Measurements from ENCODE around the gene OCSTAMP. TPM values are rescaled to one million over a fixed set of nuclear protein-coding genes. Genes with fewer than 3 reads are reported as not detected.

Gene OCSTAMP
- total RNA-seq, 2 donors from 2014 or later = not detected

- TF ChIP-seq POLR2A (IDR thresholded peaks at IDR 0.05) (no peak), CTCF (IDR thresholded peaks at IDR 0.05) (no peak)
- ATAC-seq = no peak
- WGBS, 2 donors = 96 to 98% methylated on average over 6 of the region's 6 CpGs
These were observed 48.5 kb downstream of the OCSTAMP start for GRCh38 chr20:46501961-46502360.

GRCh38 chr20:46501337-46501942 lies 49.0 kb downstream of the OCSTAMP start:
- ATAC-seq (no peak), DNase-seq (no peak)
- no peaks in the 10 kb centered on the region for H3K4me1 ChIP-seq
- WGBS, 2 donors = 91 to 98% methylated on average over 5 of the region's 5 CpGs
- H3K4me3 ChIP-seq = no peak overlapping the region
- intact Hi-C loops (cut with DNase I) = no loop called here
- TF ChIP-seq POLR2A (IDR thresholded peaks at IDR 0.05) (no peak), CTCF (IDR thresholded peaks at IDR 0.05) (no peak)
- peaks cover 0 to 37% (median 0%) of the 10 kb centered on the region in 3 donors for H3K9me3 ChIP-seq
- H3K27ac ChIP-seq = no peak overlapping the region
- H3K36me3 ChIP-seq (replicated peaks in 1 of 2; ENCODE audit: insufficient read depth in 1 of 2, low read depth in 2 of 2) = no peaks in the 10 kb centered on the region
- no peaks in the 10 kb centered on the region for H3K27me3 ChIP-seq

More at GRCh38 chr20:46501961-46502360, 48.5 kb downstream of the OCSTAMP start:
- no peak for DNase-seq
- no peaks in the 10 kb centered on the region for H3K36me3 ChIP-seq (replicated peaks in 1 of 2; ENCODE audit: insufficient read depth in 1 of 2, low read depth in 2 of 2)
- H3K27ac ChIP-seq = no peak overlapping the region
- no peaks in the 10 kb centered on the region for H3K4me1 ChIP-seq
- no peak overlapping the region for H3K4me3 ChIP-seq
- intact Hi-C loops (cut with DNase I) = no loop called here
- no peaks in the 10 kb centered on the region for H3K27me3 ChIP-seq
- H3K9me3 ChIP-seq = peaks cover 0 to 32% (median 0%) of the 10 kb centered on the region in 3 donors

- no peaks in the 10 kb centered on the region for H3K36me3 ChIP-seq (replicated peaks in 1 of 2; ENCODE audit: insufficient read depth in 1 of 2, low read depth in 2 of 2)
- H3K9me3 ChIP-seq = peaks cover 0 to 6% (median 2%) of the 10 kb centered on the region in 3 donors
- DNase-seq = no peak
- intact Hi-C loops (cut with DNase I) = no loop called here
- H3K27me3 ChIP-seq = no peaks in the 10 kb centered on the region
- H3K4me3 ChIP-seq = no peak overlapping the region
- no peak for ATAC-seq
- 70 to 73% methylated on average over 4 of the region's 4 CpGs for WGBS, 2 donors
- TF ChIP-seq CTCF (IDR thresholded peaks at IDR 0.05) (no peak), POLR2A (IDR thresholded peaks at IDR 0.05) (no peak)
- no peak overlapping the region for H3K27ac ChIP-seq
- no peaks in the 10 kb centered on the region for H3K4me1 ChIP-seq
These were observed 56.4 kb downstream of the OCSTAMP start for GRCh38 chr20:46494077-46494476.

GRCh38 chr20:46491354-46491753 lies 59.1 kb downstream of the OCSTAMP start:
- no peak overlapping the region for H3K4me3 ChIP-seq
- H3K36me3 ChIP-seq (replicated peaks in 1 of 2; ENCODE audit: insufficient read depth in 1 of 2, low read depth in 2 of 2) = no peaks in the 10 kb centered on the region
- H3K27ac ChIP-seq = no peak overlapping the region
- no peaks in the 10 kb centered on the region for H3K27me3 ChIP-seq
- H3K9me3 ChIP-seq = peaks cover 0 to 2% (median 0%) of the 10 kb centered on the region in 3 donors
- no peak for TF ChIP-seq POLR2A (IDR thresholded peaks at IDR 0.05)
- TF ChIP-seq CTCF (IDR thresholded peaks at IDR 0.05) = no peak
- no peak for DNase-seq
- no peaks in the 10 kb centered on the region for H3K4me1 ChIP-seq
- WGBS, 2 donors = 85 to 87% methylated on average over 8 of the region's 8 CpGs
- no peak for ATAC-seq
- intact Hi-C loops (cut with DNase I) = no loop called here

Other genes with a start within 250 kb of the OCSTAMP start
- 1 to 10 TPM; 1.3 to 2.1 TPM for gene CDH22, start 242.2 kb downstream of the OCSTAMP start, total RNA-seq
- gene ELMO2, start 144.0 kb downstream of the OCSTAMP start, total RNA-seq = 10 to 100 TPM; 35.0 to 37.6 TPM
- gene ZNF334, start 37.1 kb downstream of the OCSTAMP start, total RNA-seq = 10 to 100 TPM; 11.2 to 13.8 TPM
- 1 to 10 TPM; 3.4 to 6.3 TPM for gene SLC13A3, start 100.8 kb upstream of the OCSTAMP start, total RNA-seq
- gene TP53RK, start 138.8 kb upstream of the OCSTAMP start, total RNA-seq = 10 to 100 TPM in 1 of 2 donors, 1 to 10 TPM in 1; 6.6 to 11.7 TPM
- gene SLC2A10, start 159.0 kb upstream of the OCSTAMP start, total RNA-seq = 10 to 100 TPM; 12.2 to 95.3 TPM

Data from body of pancreas (tissue), 4 donors.